ENCODE data around the gene CYP27A1.

CYP27A1 gene

GRCh38 chr2:218812861-218813260 is 30.9 kb downstream of the CYP27A1 start:
- DNase-seq, result no peak

DNA sequence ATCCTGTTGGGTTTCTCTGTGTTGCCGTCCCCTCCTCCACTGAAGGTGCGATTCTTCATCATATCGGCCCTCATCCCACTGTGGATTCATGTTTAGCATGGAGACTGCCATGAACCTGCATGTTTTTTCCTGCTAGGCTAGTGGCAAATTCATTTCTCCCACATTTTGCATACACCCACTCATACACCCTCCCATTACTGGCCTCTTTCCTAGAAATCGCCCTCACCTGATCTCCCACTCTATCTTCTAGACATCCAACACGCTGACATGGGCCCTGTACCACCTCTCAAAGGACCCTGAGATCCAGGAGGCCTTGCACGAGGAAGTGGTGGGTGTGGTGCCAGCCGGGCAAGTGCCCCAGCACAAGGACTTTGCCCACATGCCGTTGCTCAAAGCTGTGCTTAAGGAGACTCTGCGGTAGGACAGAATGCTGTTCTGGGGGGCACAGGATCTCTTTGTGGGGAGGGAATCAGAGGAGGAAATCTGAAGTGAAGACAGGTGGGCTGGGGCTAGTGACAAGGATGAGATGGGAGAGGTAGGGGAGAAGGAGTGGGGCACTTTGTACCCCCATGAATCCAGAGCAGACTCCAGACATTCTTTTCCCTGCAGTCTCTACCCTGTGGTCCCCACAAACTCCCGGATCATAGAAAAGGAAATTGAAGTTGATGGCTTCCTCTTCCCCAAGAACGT is 32.0 kb downstream of the CYP27A1 start:
- no peak for DNase-seq

GRCh38 chr2:218814540-218815243 is 32.7 kb downstream of the CYP27A1 start:
- no peak for DNase-seq

GRCh38 chr2:218815244-218815637 is 33.3 kb downstream of the CYP27A1 start:
- no peak for DNase-seq

DNA sequence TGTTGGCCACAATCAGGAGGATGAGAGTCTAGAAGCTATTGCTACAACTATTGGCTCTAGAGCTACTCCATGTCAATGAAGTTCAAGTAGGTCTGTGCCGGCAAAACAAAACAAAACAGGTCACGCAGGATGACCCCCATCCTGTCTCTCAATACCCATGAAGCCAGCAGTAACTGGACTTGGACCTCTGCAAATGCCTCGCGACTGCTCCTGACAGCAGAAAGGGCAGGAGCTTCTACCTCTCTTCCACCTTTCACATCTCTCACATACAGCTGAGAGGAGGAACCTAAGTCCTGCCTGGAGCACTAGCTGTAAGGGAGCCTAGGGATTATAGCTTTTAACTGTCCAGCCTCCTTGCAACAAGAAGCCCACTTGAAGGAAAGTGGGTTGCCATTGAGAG is 33.7 kb downstream of the CYP27A1 start:
- no peak for DNase-seq

DNA sequence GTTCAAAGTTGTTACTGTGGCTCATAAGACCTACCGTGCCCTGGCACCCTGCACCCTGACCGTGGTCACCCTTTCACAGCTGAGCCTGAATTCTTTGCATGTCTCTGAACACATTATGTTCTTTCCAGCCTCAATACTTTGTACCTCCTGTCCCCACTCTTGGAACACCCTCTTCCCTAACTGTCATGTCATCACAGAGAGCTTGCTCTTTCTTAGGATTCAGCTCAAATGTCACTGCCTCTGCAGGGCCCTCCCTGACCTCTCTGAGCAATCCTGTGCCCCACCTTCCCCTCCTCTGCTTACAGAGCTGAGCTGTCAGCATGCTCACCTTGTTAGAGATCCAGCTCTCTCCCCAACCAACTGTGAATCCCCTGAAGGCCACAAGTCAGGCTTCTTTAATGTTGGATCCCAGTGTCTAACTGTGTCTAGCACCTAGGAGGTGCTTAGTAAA is 34.6 kb downstream of the CYP27A1 start:
- DNase-seq, result no peak

DNA sequence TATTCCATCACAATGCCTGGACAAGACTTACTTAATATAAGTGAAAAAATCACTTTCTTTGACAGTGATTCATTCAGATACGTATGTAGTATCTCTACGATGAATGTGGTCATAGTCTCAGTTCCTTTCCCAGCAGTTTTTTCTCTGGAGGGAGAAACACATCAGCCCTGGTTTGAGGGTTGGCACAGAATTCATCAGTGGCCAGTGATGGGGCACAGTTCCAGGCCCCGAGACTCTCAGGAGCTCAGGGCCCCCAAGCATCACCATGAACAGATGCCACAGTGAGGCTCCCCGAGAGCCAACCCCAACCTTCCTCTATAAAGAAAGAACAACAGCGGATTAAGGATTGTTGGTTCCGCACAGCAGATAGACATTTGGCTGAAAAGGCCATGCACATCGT is 37.1 kb downstream of the CYP27A1 start:
- no peak for DNase-seq

GRCh38 chr2:218820746-218821369 is 38.9 kb downstream of the CYP27A1 start:
- no peak for DNase-seq

- no peak for DNase-seq
Observed at GRCh38 chr2:218821605-218822211, 39.8 kb downstream of the CYP27A1 start.

DNA sequence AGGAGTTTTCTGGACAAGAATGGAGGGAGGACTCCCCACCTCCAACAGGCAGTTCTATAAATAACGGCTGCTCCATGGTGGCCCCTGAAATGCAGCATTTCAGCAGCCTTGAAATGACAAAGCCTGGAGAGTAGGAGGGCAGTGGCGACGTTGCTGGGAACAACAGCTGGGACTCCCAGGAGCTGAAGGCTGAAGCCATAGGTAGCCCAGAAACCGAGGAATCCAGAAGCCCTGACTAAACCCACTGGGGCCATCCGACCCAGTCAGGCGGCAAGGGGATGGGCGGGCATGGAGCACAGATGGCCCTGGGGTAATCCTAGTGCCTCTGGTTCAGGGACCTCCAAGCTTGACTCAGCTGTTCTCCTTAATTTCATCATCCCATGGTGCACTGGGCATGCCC is 40.7 kb downstream of the CYP27A1 start:
- DNase-seq, result no peak

- DNase-seq, result no peak
Observed at GRCh38 chr2:218823196-218823855, 41.4 kb downstream of the CYP27A1 start.

GRCh38 chr2:218824004-218824403 is 42.1 kb downstream of the CYP27A1 start:
- DNase-seq, result no peak

DNA sequence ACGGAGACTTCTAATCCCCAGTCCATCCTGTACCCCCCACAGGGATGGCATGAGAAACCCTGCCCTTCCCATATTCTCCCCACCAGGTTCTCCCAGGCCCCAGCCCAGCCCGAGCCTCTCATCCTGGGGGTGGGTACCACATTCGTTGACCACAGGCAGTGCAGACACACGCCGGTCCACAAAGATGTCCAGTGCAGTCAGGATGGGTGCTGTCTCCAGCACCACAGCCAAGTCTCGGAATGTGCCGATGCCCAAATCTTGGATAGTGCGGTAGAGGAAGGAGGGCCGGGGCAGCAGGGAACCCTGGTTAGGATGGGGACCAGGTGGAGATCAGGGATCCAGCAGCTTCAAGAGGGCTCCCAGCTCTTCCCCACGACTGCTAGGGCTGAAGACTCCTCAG is 44.8 kb downstream of the CYP27A1 start:
- no peak for DNase-seq

- no peak for DNase-seq
Observed at GRCh38 chr2:218827701-218828476, 45.9 kb downstream of the CYP27A1 start.

- no peak for DNase-seq
Observed at GRCh38 chr2:218828477-218828778, 46.5 kb downstream of the CYP27A1 start.

DNA sequence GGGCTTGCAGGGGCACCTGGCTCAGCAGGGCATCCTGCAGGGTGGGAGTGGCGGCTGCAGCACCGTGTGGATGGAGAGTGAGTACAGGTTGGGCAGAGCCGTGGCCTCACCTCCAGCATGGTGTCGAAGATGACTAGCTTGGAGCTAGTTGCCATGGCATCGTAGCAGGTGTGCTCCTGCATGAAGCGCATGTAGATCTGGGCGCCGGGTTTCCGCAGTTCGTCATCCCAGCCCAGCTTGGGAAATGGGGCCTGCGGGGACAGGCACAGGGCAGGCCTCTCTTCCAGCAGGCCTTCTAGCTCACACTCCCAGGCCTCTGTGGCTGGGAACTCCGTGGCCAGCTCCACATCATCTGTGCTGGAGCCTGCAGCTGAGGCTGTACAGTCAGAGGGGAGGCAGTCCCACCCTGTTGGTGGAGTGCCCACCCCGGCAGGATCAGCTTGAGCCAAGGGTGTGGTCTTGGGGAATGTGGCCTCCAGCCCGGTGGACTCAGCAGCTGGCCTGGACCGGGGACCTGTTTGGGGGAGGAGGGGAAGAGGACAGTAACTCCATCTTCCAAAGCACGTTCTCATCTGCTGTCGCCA is 48.0 kb downstream of the CYP27A1 start:
- DNase-seq, result no peak

- no peak for DNase-seq
Observed at GRCh38 chr2:218830526-218831306, 48.8 kb downstream of the CYP27A1 start.

GRCh38 chr2:218831378-218831990 is 49.5 kb downstream of the CYP27A1 start, which contains the start of gene PRKAG3:
PRKAG3 (minus strand) TSS chr2:218831803.
- DNase-seq, result no peak

GRCh38 chr2:218832081-218832480 is 50.1 kb downstream of the CYP27A1 start:
- no peak for DNase-seq

DNA sequence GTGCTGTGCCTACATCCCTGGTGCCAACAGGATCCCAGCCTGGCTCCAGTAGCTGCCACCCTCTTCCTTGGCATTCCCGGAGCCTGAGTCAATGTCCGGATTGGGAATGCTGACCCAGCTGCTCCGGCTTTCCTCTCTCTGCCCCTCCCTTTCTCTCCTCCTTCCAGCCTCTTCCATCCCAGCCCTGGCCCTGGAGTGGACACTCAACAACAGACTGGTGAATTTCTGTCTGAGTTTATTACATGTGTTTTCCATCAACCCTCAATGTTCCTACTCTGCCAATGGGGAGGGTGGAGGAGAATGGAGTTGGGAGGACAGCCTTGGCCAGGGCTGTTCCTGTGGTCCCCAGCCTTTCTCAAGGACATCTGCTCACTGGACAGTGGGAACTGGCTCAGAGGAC is 50.6 kb downstream of the CYP27A1 start:
- DNase-seq, result no peak

Data from NCI-H2029 treated with DMSO at 0.1 percent for 48 hours (cell line).